ENCODE results near the gene TTC32.

Gene TTC32

DNA sequence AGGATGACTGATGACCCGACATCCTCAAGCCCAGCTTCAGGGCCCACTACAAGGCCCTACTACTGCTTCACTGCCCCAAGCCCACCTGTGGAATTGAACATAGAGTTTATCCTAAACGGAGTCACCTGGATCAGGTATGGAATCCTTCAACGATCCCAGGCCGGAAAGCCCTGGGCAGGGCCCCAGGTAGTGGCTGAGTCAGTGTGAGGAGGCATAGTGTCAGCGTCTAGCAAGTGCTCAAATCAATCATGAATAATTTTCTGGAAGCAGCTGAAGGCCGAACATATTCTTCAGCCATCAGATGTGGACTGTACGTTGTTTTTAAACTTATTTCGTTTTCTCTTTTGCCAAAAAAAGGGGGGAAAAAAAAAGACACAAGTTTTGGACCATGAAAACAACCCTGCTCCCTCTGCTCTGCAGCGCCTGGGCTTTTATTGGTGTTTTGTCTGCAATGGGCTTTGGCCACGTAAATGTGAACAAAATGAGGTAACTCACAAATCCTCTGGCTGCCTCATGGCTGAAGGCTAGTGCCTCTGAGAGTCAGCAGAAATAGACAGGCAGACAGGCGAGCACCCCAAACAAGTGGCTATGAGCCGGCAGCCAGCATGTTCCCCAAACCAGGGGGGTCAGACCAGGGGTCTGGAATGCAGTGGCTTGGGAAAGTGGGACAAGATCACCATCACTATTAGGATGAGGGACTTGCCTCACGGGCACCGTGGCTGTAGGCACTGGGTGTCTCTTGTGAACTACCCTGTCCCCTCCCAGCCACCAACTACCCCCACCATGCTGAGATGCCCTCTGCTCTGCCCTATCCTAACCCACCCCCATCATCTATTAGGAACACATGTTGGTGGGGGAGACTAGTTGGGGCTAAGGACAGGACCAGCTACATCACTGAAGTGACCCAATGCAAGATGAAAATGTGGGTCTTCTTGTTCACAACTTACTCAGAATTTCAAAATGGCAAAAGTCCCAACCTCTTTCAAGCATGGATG is 51.4 kb downstream of the TTC32 start:
- no peak for DNase-seq
- H3K4me3 ChIP-seq: no peak overlapping the region
- H3K9me3 ChIP-seq: no peaks in the 10 kb centered on the region
- H3K27me3 ChIP-seq: no peaks in the 10 kb centered on the region
- TF ChIP-seq, protein P1, sequence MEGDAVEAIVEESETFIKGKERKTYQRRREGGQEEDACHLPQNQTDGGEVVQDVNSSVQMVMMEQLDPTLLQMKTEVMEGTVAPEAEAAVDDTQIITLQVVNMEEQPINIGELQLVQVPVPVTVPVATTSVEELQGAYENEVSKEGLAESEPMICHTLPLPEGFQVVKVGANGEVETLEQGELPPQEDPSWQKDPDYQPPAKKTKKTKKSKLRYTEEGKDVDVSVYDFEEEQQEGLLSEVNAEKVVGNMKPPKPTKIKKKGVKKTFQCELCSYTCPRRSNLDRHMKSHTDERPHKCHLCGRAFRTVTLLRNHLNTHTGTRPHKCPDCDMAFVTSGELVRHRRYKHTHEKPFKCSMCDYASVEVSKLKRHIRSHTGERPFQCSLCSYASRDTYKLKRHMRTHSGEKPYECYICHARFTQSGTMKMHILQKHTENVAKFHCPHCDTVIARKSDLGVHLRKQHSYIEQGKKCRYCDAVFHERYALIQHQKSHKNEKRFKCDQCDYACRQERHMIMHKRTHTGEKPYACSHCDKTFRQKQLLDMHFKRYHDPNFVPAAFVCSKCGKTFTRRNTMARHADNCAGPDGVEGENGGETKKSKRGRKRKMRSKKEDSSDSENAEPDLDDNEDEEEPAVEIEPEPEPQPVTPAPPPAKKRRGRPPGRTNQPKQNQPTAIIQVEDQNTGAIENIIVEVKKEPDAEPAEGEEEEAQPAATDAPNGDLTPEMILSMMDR (IDR thresholded peaks at IDR 0.05): no peak
- H3K4me1 ChIP-seq: peaks cover 0 to 8% (median 1%) of the 10 kb centered on the region in 4 donors
- no peak overlapping the region for H3K27ac ChIP-seq
- H3K36me3 ChIP-seq: no peaks in the 10 kb centered on the region
- intact Hi-C loops (cut with DNase I; ENCODE audit: low total_unique reads): loop anchor here (10.0 kb wide), 1 partner anchor 106 kb away; no protein-coding TSS in a partner anchor

DNA sequence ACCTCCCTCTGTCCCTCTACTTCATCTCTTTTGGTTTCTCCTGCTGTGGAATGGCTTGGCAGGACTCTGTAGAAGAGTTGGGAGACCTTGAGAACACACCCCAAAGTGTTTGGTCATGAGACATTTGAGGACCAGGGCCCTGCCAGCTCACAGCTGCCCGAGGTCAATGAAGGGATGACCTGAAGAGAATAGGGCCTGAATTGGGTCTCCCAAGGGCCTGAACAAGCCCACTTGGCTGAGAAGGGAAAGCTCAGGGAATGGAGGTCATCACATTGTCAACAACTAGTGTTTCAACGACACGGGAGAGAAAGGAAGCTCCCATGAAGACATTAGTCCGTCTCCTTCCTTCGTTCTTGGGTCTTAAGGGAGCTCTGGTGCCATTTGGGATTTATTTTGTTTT is 52.8 kb downstream of the TTC32 start:
- intact Hi-C loops (cut with DNase I; ENCODE audit: low total_unique reads): no loop called here
- H3K4me3 ChIP-seq: no peak overlapping the region
- H3K9me3 ChIP-seq: no peaks in the 10 kb centered on the region
- no peaks in the 10 kb centered on the region for H3K27me3 ChIP-seq
- H3K36me3 ChIP-seq: no peaks in the 10 kb centered on the region
- no peak overlapping the region for H3K27ac ChIP-seq
- no peak for DNase-seq
- TF ChIP-seq, protein P1 (IDR thresholded peaks at IDR 0.05): no peak
- no peaks in the 10 kb centered on the region for H3K4me1 ChIP-seq

DNA sequence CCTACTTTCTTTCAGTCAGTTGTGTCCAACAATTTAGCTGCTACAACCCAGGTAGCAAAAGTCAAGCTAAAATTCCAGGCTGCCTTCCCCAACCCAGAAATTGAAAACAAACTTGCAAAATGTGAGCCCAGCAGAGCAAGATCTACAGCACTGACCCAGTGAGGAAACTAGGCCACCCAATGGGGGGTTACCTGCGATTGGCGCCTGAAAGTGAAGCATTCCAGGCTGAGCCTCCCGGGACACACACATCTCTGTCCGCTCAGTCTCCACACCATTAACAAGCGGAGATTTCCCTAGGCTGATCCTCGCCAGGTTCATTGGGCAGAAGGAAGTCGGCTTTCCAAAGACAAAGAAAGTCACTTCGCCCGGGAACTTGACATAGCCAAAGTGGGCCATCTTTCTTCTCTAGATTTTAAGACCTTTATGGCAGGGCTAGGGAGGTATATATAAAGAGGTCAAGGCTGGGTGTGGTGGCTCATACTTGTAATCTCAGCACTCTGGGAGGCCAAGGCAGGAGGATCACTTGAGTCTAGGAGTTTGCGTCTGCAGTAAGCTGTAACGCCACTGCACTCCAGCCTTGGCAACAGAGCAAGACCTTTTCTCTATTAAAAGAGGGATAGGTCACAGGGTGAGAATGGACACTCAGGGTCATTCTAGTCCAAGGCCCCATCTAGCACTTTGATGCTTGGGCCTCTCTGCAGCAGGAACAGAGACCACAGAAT is 53.6 kb downstream of the TTC32 start:
- intact Hi-C loops (cut with DNase I; ENCODE audit: low total_unique reads): no loop called here
- no peaks in the 10 kb centered on the region for H3K9me3 ChIP-seq
- no peaks in the 10 kb centered on the region for H3K4me1 ChIP-seq
- H3K4me3 ChIP-seq: no peak overlapping the region
- no peak overlapping the region for H3K27ac ChIP-seq
- H3K36me3 ChIP-seq: no peaks in the 10 kb centered on the region
- no peaks in the 10 kb centered on the region for H3K27me3 ChIP-seq
- DNase-seq: no peak
- TF ChIP-seq, protein P1 (IDR thresholded peaks at IDR 0.05): no peak

DNA sequence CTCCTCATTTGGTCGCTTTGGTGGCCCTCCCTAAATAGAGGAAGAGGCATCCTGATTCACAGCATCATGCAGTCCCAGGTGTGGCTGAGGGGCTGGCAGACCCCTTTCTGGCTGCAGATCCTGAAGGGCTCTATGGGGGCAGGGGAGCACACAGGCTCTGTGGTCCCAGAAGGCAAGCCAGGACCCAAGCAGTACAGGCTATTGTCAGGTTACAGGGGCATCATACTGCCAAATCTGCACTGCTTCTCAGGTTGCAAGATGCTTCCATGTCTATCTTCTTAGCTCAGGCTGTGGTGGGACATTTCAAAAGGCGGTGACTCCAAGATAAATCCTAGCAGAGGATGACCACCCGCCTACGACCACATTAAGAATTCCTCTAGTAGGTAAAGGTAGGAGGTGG is 54.3 kb downstream of the TTC32 start:
- intact Hi-C loops (cut with DNase I; ENCODE audit: low total_unique reads): no loop called here
- no peaks in the 10 kb centered on the region for H3K27me3 ChIP-seq
- TF ChIP-seq, protein P1 (IDR thresholded peaks at IDR 0.05): no peak
- H3K27ac ChIP-seq: no peak overlapping the region
- no peaks in the 10 kb centered on the region for H3K4me1 ChIP-seq
- no peak overlapping the region for H3K4me3 ChIP-seq
- no peaks in the 10 kb centered on the region for H3K9me3 ChIP-seq
- DNase-seq: no peak
- no peaks in the 10 kb centered on the region for H3K36me3 ChIP-seq

Measured in tibial artery (tissue), 4 donors.